PC-9 (cell line): ENCODE results near the gene DFFB.

ENCODE experiments used
- CTCF ChIP-seq: fragments of 200-600 bp; sonication (generic); conservative IDR thresholded peaks from 2 replicates; pipeline ENCODE4 v1.6.1; 2017; ENCODE audit warnings: mixed run types, antibody characterized with exemption, mild to moderate bottlenecking, moderate library complexity
- EZH2 ChIP-seq: fragments of 200-600 bp; sonication (generic); IDR thresholded peaks from 2 replicates; pipeline ENCODE4 v1.8.0; 2017; ENCODE audit warnings: antibody characterized with exemption, low read depth

GRCh38 chr1:3817821-3818597 is 39.3 kb upstream of the DFFB start:
- TF ChIP-seq CTCF (no peak), EZH2 (no peak)
